Liver (tissue), 9 donors: ENCODE data around the gene KLF5. TPM values are rescaled to one million over a fixed set of nuclear protein-coding genes. Genes with fewer than 3 reads are reported as not detected.

ENCODE experiments used
- DNase-seq: peaks from one replicate; pipeline ENCODE4 v3.0.0-alpha.2; 2017; ENCODE audit warnings: low spot score
- H3K27ac ChIP-seq, 2 donors: one replicate each; pipeline ENCODE4 v1.7.0; 2013; ENCODE audit warnings: inconsistent platforms in 2 of 2, low read length in 2 of 2, control low read depth in 1 of 2, low read depth in 1 of 2, mild to moderate bottlenecking in 1 of 2
- H3K27me3 ChIP-seq, 4 donors: one replicate each; pipeline versions ENCODE4 v1.6.1 to v1.7.0; 2013; ENCODE audit warnings: low read length in 3 of 4, inconsistent platforms in 1 of 4, mild to moderate bottlenecking in 1 of 4, moderate library complexity in 1 of 4; ENCODE audit not compliant: control insufficient read depth in 4 of 4, insufficient read depth in 4 of 4
- H3K36me3 ChIP-seq, 4 donors: one replicate each; pipeline versions ENCODE4 v1.6.1 to v1.7.0; 2013; ENCODE audit warnings: low read length in 3 of 4, mild to moderate bottlenecking in 3 of 4, low read depth in 1 of 4, moderate library complexity in 1 of 4; ENCODE audit not compliant: control insufficient read depth in 4 of 4, insufficient read depth in 3 of 4
- H3K4me1 ChIP-seq, 4 donors: one replicate each; pipeline versions ENCODE4 v1.6.1 to v1.7.0; 2013; ENCODE audit warnings: low read length in 3 of 4, mild to moderate bottlenecking in 3 of 4, moderate library complexity in 1 of 4; ENCODE audit not compliant: control insufficient read depth in 4 of 4, insufficient read depth in 4 of 4
- H3K4me3 ChIP-seq, 3 donors: one replicate each; pipeline versions ENCODE4 v1.6.1 to v1.7.0; 2013; ENCODE audit warnings: low read length in 3 of 3, control low read depth in 1 of 3, low read depth in 1 of 3, mild to moderate bottlenecking in 1 of 3
- H3K9ac ChIP-seq, 2 donors: one replicate each; pipeline ENCODE4 v1.7.0; 2013; ENCODE audit warnings: low read length in 2 of 2, mild to moderate bottlenecking in 2 of 2, moderate library complexity in 2 of 2, control low read depth in 1 of 2, low read depth in 1 of 2
- H3K9me3 ChIP-seq, 4 donors: one replicate each; pipeline versions ENCODE4 v1.6.1 to v1.7.0; 2013; ENCODE audit warnings: low read length in 3 of 4; ENCODE audit not compliant: control insufficient read depth in 4 of 4
- ATF3 ChIP-seq: IDR thresholded peaks from 2 replicates; pipeline ENCODE4 v1.6.1; 2016; ENCODE audit warnings: antibody characterized with exemption
- EGR1 ChIP-seq, 2 donors: IDR thresholded peaks; 2 replicates each; pipeline ENCODE4 v1.6.1; 2016 to 2018; ENCODE audit warnings: antibody characterized with exemption in 2 of 2, low read depth in 2 of 2
- FOXA1 ChIP-seq: IDR thresholded peaks from 2 replicates; pipeline ENCODE4 v1.6.1; 2016; ENCODE audit warnings: antibody characterized with exemption
- FOXA2 ChIP-seq: IDR thresholded peaks from 2 replicates; pipeline ENCODE4 v1.6.1; 2016; ENCODE audit warnings: antibody characterized with exemption
- GABPA ChIP-seq, 2 donors: IDR thresholded peaks in 1 of 2; conservative IDR thresholded peaks in 1 of 2; 2 replicates each; pipeline ENCODE4 v1.6.1; 2016; ENCODE audit warnings: antibody characterized with exemption in 2 of 2, mild to moderate bottlenecking in 1 of 2, moderate library complexity in 1 of 2
- HNF4A ChIP-seq, 2 donors: conservative IDR thresholded peaks; 2 replicates each; pipeline ENCODE4 v1.6.1; 2016; ENCODE audit warnings: antibody characterized with exemption in 2 of 2, mild to moderate bottlenecking in 2 of 2
- HNF4G ChIP-seq: IDR thresholded peaks from 2 replicates; pipeline ENCODE4 v1.6.1; 2016; ENCODE audit warnings: antibody characterized with exemption
- NR2F2 ChIP-seq: IDR thresholded peaks from 2 replicates; pipeline ENCODE4 v1.6.1; 2016; ENCODE audit warnings: antibody characterized with exemption
- RAD21 ChIP-seq, 2 donors: IDR thresholded peaks; 2 replicates each; pipeline ENCODE4 v1.6.1; 2016; ENCODE audit warnings: antibody characterized with exemption in 2 of 2, mild to moderate bottlenecking in 2 of 2
- REST ChIP-seq: IDR thresholded peaks from 2 replicates; pipeline ENCODE4 v1.6.1; 2016; ENCODE audit warnings: antibody characterized with exemption, mild to moderate bottlenecking
- RXRA ChIP-seq, 2 donors: IDR thresholded peaks; 2 replicates each; pipeline ENCODE4 v1.6.1; 2017 to 2018; ENCODE audit warnings: antibody characterized with exemption in 2 of 2, mild to moderate bottlenecking in 1 of 2
- TAF1 ChIP-seq: conservative IDR thresholded peaks from 2 replicates; pipeline ENCODE4 v1.6.1; 2016; ENCODE audit warnings: antibody characterized with exemption, mild to moderate bottlenecking
- WGBS: extraction: QIAGEN DNeasy Blood & Tissue Kit; methylation state at CpG from one replicate; pipeline ENCODE4 v1.1.7; 2013; 5-methylcytosine and 5-hydroxymethylcytosine counted together
- polyA plus RNA-seq, 2 donors: library from polyadenylated mRNA; stranded (reverse) in 1 of 2; unstranded in 1 of 2; fragments of 200-250 nt in 1 of 2; fragments of >200 nt in 1 of 2; fragmentation: Nextera tagmentation in 1 of 2; extraction: Ambion mirVana in 1 of 2; gene quantifications; one replicate each; pipeline versions ENCODE4 v1.2.1 to v1.2.3, GENCODE V29; 2013 to 2015
- total RNA-seq, 2 donors: library from RNA; depleted of rRNA; stranded (reverse); fragments of >200 nt; gene quantifications; one replicate each; pipeline ENCODE4 v1.2.3, GENCODE V29; 2014
- donor health status: healthy.
- donor health status: healthy.
- donor health status: healthy.
- donor health status: healthy.
- donor health status: healthy.

KLF5 gene
- total and polyA plus RNA-seq, 4 donors: 0.25 to 0.61 (median 0.36) TPM

GRCh38 chr13:73062468-73062867 lies 3.7 kb downstream of the KLF5 start:
- Histone ChIP-seq H3K9ac (no peak overlapping the region), H3K27ac (no peak overlapping the region), H3K9me3 (no peaks in the 10 kb centered on the region), H3K4me3 (no peak overlapping the region), H3K4me1 (peaks cover 2 to 21% (median 13%) of the 10 kb centered on the region in 4 donors), H3K27me3 (no peaks in the 10 kb centered on the region), H3K36me3 (no peaks in the 10 kb centered on the region)
- TF ChIP-seq HNF4A (conservative IDR thresholded peaks at IDR 0.05): no peak
- no peak for TF ChIP-seq FOXA2
- DNase-seq: no peak
- 85% methylated on average over 13 of the region's 13 CpGs for WGBS

- no peak for TF ChIP-seq REST
- no peak for TF ChIP-seq TAF1
- no peak for TF ChIP-seq NR2F2
- no peak for TF ChIP-seq HNF4A (conservative IDR thresholded peaks at IDR 0.05)
- TF ChIP-seq ATF3: no peak
- no peak for TF ChIP-seq RAD21 (IDR thresholded peaks at IDR 0.05)
- TF ChIP-seq EGR1 (IDR thresholded peaks at IDR 0.05; ENCODE audit: low read depth in 2 of 2): no peak
- TF ChIP-seq RXRA (IDR thresholded peaks at IDR 0.05): no peak
- no peak for TF ChIP-seq FOXA2
- no peak for TF ChIP-seq HNF4G
- TF ChIP-seq GABPA (IDR thresholded peaks at IDR 0.05 in 1 of 2, conservative IDR thresholded peaks at IDR 0.05 in 1 of 2): no peak
- no peak overlapping the region for H3K27ac ChIP-seq
- no peaks in the 10 kb centered on the region for H3K36me3 ChIP-seq
- no peaks in the 10 kb centered on the region for H3K9me3 ChIP-seq
- WGBS: 79% methylated on average over 3 of the region's 3 CpGs
- H3K4me3 ChIP-seq: no peak overlapping the region
- H3K9ac ChIP-seq: no peak overlapping the region
- H3K4me1 ChIP-seq: peaks cover 2 to 20% (median 9%) of the 10 kb centered on the region in 4 donors
- no peak for DNase-seq
- no peaks in the 10 kb centered on the region for H3K27me3 ChIP-seq
These were observed 4.4 kb downstream of the KLF5 start for GRCh38 chr13:73063166-73063565.

GRCh38 chr13:73065036-73065435 lies 6.2 kb downstream of the KLF5 start:
- Histone ChIP-seq H3K36me3 (no peaks in the 10 kb centered on the region), H3K9ac (no peak overlapping the region), H3K9me3 (no peaks in the 10 kb centered on the region), H3K4me1 (peaks cover 0 to 6% (median 3%) of the 10 kb centered on the region in 4 donors), H3K4me3 (no peak overlapping the region), H3K27me3 (no peaks in the 10 kb centered on the region), H3K27ac (no peak overlapping the region)
- 68% methylated on average over 2 of the region's 2 CpGs for WGBS
- TF ChIP-seq RXRA (IDR thresholded peaks at IDR 0.05): no peak
- TF ChIP-seq HNF4G: no peak
- no peak for TF ChIP-seq HNF4A (conservative IDR thresholded peaks at IDR 0.05)
- TF ChIP-seq FOXA1: no peak
- TF ChIP-seq RAD21 (IDR thresholded peaks at IDR 0.05): no peak
- no peak for DNase-seq
